Stimulated activated CD8-positive, alpha-beta memory T cell treated with anti-CD3 and anti-CD28 coated beads, Interleukin-7, amount 100 ng/mL, for 24 hours (primary cell): ENCODE data around the gene POU6F2.

ENCODE experiments used
- DNase-seq: peaks from one replicate; pipeline ENCODE4 v3.0.0-alpha.2; 2020; ENCODE audit warnings: low read depth

Gene POU6F2

DNA sequence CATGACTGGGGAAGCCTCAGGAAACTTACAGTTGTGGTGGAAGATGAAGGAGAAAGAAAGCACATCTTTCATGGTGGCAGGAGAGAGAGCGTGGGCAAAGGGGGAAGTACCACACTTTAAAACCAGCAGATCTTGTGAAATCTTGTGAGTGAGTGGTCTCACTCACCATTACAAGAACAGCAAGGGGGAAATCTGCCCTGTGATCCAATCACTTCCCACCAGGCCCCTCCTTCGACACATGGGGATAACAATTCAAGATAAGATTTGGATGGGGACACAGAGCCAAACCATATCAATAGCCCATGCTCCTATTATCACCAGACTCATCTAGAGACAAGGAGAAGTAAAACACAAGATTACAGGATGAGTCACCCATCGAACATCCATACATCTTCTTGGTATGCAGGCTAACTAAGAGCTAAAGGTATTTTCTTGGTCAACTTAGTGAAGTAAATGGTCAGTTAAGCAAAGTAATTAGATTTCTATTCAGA is 533.2 kb downstream of the POU6F2 start:
- no peak for DNase-seq

DNA sequence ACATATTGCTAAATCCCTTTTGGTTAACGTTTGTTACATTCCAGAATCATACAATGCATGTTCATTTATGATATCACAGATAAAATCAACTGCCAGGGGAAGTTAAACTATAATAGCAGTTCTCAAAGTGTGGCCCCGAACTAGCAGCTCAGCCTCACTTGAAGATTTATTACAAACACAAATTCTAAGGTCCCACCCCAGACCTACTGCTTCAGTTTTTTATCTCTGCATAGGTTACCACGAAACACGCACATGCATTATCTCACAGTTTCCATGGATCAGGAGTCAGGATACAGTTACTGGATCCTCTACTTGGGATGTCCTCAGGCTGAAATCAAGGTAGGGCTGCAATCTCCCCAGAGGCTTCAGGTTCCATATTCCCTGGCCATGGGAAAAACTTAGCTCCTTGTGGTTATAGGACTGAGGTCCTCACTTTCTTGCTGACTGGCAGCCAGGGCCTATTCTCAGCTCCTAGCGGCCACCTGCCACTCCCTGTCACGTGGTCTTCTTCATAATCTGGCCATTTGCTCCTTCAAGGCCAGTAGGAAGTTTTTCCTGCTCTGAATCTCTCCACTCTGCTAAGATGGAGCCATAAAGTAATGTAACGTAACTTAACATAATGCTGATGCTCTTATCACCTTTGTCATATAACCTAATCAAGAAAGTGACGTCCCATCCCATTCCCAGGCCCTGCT is 538.0 kb downstream of the POU6F2 start:
- no peak for DNase-seq

DNA sequence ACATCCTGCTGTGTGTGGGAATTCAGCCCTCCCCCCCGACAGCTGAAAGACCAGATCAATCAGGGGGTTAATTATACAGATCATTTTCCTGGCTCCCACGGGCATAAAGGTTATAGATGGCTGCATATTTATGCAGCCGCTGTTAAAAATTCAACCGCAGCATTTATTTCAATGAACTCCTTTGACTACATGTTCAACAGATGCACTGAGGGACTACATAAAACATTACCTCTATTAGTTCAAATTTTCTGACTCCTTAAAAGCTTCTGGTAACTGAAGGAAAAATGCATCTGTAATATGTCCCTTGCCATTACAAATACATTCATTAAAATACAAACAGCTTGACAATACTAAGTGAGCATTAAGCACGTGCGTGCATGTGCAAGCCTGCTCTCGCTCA is 538.8 kb downstream of the POU6F2 start:
- DNase-seq: no peak

DNA sequence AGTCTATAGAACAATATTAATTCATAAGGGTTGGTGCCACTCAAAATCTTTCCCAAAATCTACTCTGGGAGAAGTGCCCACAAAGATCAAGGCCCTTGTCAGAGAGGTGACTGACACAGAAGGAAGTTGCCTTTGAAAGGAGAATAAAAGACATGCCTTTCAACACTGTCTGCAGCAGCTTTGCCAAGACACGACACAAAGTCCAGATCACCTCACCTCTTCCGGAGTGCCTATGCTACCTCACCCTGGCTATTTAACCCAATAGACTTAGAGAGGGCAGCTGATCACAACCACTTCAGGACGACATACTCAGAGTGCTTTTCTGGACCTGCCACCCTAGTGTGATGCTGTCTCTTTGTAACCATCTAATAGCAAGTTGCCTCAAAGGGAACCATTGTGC is 539.5 kb downstream of the POU6F2 start:
- DNase-seq: no peak
